ENCODE results near the gene QRSL1.

GRCh38 chr6:106634565-106634964 lies 5.2 kb downstream of the QRSL1 start:
- no peak for TF ChIP-seq POLR2AphosphoS5 (IDR thresholded peaks at IDR 0.05)
- no peak for TF ChIP-seq CTCF (IDR thresholded peaks at IDR 0.05)

Data from breast epithelium (tissue), 3 donors.